ENCODE measurements around the gene NRXN3. TPM values are rescaled to one million over a fixed set of nuclear protein-coding genes. Genes with fewer than 3 reads are reported as not detected.

Gene NRXN3
- total and polyA plus RNA-seq, 7 donors = 0.06 to 0.74 (median 0.15) TPM

- H3K27me3 ChIP-seq (ENCODE audit: insufficient read depth in 3 of 3, low read length in 2 of 3) = peaks cover 0 to 24% (median 8%) of the 10 kb centered on the region in 3 donors
- intact Hi-C loops (cut with DNase I) = no loop called here
Measured at GRCh38 chr14:78164226-78164853, 5.8 kb upstream of the NRXN3 start.

DNA sequence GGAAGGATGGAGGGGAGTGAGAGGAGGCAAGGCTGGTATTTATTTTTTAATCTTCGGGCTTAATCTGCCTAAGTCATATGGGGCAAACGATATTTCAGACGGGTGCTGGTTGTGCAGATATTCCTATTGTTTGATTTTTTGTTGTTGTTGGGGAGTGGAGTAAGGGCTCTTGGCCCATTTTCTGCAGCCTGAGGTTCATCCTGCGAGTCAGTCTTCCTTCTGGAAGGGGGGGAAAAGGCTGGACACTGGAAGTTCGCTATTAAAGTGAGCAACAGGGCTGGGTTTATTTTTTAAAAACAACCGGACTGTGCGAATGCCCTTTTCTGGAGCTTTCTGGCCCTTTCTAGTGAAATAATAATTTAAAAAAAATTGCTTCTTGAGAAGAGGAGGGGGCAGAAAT lies 2.3 kb downstream of the NRXN3 start:
- Histone ChIP-seq H3K27me3 (ENCODE audit: insufficient read depth in 3 of 3, low read length in 2 of 3) (peaks cover 0 to 11% (median 7%) of the 10 kb centered on the region in 3 donors), H3K4me3 (no peak overlapping the region), H3K36me3 (ENCODE audit: insufficient read depth in 1 of 2, low read depth in 1 of 2) (no peaks in the 10 kb centered on the region), H3K9me3 (no peaks in the 10 kb centered on the region), H3K27ac (no peak overlapping the region), H3K4me1 (no peaks in the 10 kb centered on the region)
- TF ChIP-seq, protein P1, sequence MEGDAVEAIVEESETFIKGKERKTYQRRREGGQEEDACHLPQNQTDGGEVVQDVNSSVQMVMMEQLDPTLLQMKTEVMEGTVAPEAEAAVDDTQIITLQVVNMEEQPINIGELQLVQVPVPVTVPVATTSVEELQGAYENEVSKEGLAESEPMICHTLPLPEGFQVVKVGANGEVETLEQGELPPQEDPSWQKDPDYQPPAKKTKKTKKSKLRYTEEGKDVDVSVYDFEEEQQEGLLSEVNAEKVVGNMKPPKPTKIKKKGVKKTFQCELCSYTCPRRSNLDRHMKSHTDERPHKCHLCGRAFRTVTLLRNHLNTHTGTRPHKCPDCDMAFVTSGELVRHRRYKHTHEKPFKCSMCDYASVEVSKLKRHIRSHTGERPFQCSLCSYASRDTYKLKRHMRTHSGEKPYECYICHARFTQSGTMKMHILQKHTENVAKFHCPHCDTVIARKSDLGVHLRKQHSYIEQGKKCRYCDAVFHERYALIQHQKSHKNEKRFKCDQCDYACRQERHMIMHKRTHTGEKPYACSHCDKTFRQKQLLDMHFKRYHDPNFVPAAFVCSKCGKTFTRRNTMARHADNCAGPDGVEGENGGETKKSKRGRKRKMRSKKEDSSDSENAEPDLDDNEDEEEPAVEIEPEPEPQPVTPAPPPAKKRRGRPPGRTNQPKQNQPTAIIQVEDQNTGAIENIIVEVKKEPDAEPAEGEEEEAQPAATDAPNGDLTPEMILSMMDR (IDR thresholded peaks at IDR 0.05) = no peak
- 86 to 93% (median 88%) methylated on average over 7 of the region's 7 CpGs for WGBS, 3 donors
- no peak for DNase-seq
- no peak for ATAC-seq
- intact Hi-C loops (cut with DNase I) = no loop called here

More at GRCh38 chr14:78164226-78164853, 5.8 kb upstream of the NRXN3 start:
- Histone ChIP-seq H3K4me3 (no peak overlapping the region), H3K9me3 (no peaks in the 10 kb centered on the region), H3K27ac (no peak overlapping the region), H3K4me1 (no peaks in the 10 kb centered on the region), H3K36me3 (ENCODE audit: insufficient read depth in 1 of 2, low read depth in 1 of 2) (no peaks in the 10 kb centered on the region)
- ATAC-seq (no peak), DNase-seq (no peak)
- TF ChIP-seq, protein P1 (IDR thresholded peaks at IDR 0.05) = no peak
- WGBS, 3 donors = 10 to 16% (median 11%) methylated on average over 8 of the region's 8 CpGs

DNA sequence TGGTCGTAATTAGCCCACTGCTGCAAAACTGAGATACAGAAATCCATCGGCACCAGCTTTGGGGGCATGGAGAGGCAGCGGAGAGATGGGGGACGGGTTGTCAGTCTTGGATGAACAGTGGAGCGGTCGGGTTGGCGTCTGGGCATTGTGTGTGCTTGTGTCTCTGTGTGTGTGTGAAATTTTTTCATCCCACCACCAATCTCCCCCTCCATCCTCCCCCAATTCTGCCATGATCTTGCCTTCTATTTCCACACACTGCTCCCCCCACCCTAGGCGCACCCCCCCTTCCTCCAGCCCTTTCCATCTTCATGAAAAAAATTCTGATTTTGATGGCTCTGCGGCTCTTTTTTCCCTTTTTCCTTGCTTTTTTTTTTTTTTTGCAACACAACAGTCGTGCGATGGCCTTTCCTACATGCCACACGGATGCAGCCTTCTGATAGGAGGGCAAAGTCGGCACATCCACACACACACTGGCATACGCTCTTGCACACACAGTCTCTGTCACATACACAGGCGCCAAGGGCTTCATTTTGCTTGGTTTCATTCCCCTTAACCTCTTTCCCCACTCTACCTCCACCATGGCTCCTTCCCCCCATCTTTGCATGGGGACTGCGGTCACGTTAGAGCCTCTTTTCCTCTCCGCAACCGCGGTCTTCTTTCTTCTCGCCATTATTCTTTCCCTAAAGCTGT lies 3.3 kb downstream of the NRXN3 start:
- Histone ChIP-seq H3K9me3 (no peaks in the 10 kb centered on the region), H3K4me1 (no peaks in the 10 kb centered on the region), H3K27ac (no peak overlapping the region), H3K4me3 (no peak overlapping the region), H3K36me3 (ENCODE audit: insufficient read depth in 1 of 2, low read depth in 1 of 2) (no peaks in the 10 kb centered on the region), H3K27me3 (ENCODE audit: insufficient read depth in 3 of 3, low read length in 2 of 3) (peaks cover 0 to 8% (median 7%) of the 10 kb centered on the region in 3 donors)
- intact Hi-C loops (cut with DNase I) = no loop called here
- DNase-seq (no peak), ATAC-seq (no peak)
- WGBS, 3 donors = 82 to 87% (median 83%) methylated on average over 21 of the region's 21 CpGs
- TF ChIP-seq, protein P1 (IDR thresholded peaks at IDR 0.05) = no peak

DNA sequence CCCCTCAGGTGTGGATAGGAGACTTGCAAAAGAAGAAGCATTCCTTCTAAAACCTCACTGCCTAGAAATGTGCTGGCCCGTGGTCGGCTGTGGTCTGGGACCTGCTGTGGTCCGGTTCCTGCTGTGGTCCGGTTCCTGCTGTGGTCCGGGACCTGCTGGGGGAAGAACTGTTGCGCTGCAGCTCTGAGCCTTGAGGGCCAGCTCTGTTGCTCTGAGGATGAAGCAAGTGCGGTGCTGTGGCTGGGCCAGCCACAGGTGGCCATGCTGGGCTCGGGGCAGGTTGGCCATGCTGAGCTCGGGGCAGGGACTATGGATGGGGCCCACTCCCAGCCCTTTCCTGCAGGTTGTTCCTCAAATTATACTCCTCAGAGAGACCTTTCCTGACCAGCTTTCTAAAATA lies 5.2 kb downstream of the NRXN3 start:
- WGBS, 3 donors = 89 to 92% (median 90%) methylated on average over 9 of the region's 9 CpGs
- TF ChIP-seq, protein P1 (IDR thresholded peaks at IDR 0.05) = no peak
- H3K4me3 ChIP-seq = no peak overlapping the region
- DNase-seq (no peak), ATAC-seq (no peak)
- H3K27me3 ChIP-seq (ENCODE audit: insufficient read depth in 3 of 3, low read length in 2 of 3) = peaks cover 0 to 7% (median 0%) of the 10 kb centered on the region in 3 donors
- H3K4me1 ChIP-seq = no peaks in the 10 kb centered on the region
- H3K27ac ChIP-seq = no peak overlapping the region
- H3K36me3 ChIP-seq (ENCODE audit: insufficient read depth in 1 of 2, low read depth in 1 of 2) = no peaks in the 10 kb centered on the region
- H3K9me3 ChIP-seq = no peaks in the 10 kb centered on the region
- intact Hi-C loops (cut with DNase I) = no loop called here

Measured in psoas muscle (tissue), 8 donors.